SK-N-MC (cell line): ENCODE data around the gene PDE7B.

Experiments used
- DNase-seq: peaks from one replicate; pipeline ENCODE4 v3.0.0-alpha.2; 2011; ENCODE audit warnings: low read depth, low spot score
- H3K27ac ChIP-seq: fragments of 200-600 bp; sonication (generic); 2 replicates; pipeline ENCODE4 v1.5.1; 2016; ENCODE audit warnings: mixed run types
- H3K36me3 ChIP-seq: fragments of 200-600 bp; sonication (generic); 2 replicates; pipeline ENCODE4 v1.6.1; 2017; ENCODE audit warnings: antibody characterized with exemption, low read length, mixed read lengths; ENCODE audit not compliant: insufficient read depth
- H3K4me3 ChIP-seq: fragments of 200-600 bp; sonication (generic); 2 replicates; pipeline ENCODE4 v1.5.1; 2016
- H3K9ac ChIP-seq: fragments of 200-600 bp; sonication (generic); 2 replicates; pipeline ENCODE4 v1.8.0; 2017; ENCODE audit warnings: mixed run types, mixed read lengths; ENCODE audit not compliant: insufficient read length
- H3K9me3 ChIP-seq: fragments of 200-600 bp; sonication (generic); 2 replicates; pipeline ENCODE4 v1.6.1; 2017; ENCODE audit warnings: low read depth, mild to moderate bottlenecking, antibody characterized with exemption, low read length, moderate library complexity, mixed read lengths
- EZH2 ChIP-seq: fragments of 200-600 bp; sonication (generic); IDR thresholded peaks from one replicate; pipeline ENCODE4 v1.6.1; 2017; ENCODE audit warnings: antibody characterized with exemption
- FOXP2 ChIP-seq: optimal IDR thresholded peaks from 2 replicates; pipeline ENCODE3; 2011; ENCODE audit warnings: mild to moderate bottlenecking, moderate library complexity; ENCODE audit not compliant: insufficient read depth; ENCODE audit errors: extremely low read length, control extremely low read depth
- POLR2AphosphoS5 ChIP-seq: IDR thresholded peaks from 2 replicates; pipeline ENCODE4 v1.6.1; 2012; ENCODE audit warnings: mild to moderate bottlenecking, low read depth, low read length, borderline replicate concordance

Gene PDE7B

DNA sequence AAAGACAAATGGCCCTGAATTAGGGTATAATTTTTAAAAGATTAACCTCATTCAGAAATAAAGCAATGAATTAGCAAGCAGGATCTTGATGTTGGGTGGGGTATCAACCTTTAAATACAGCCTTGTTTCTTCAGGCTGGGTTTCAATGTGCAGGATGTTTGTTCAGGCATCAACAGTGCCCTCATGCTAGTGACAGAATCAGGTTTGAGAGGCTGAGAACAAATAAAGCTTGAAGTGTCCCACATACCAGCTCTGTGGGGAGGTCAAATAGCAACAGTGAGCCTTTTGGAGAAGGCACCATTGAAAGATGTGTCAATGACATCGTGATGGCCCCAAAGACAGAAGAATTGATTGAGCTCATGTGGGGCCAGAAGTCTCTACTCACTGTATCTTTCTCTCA, 330.4 kb downstream of the PDE7B start:
- TF ChIP-seq FOXP2 (no peak), EZH2 (no peak), POLR2AphosphoS5 (no peak)
- H3K9me3 ChIP-seq, result no peaks in the 10 kb centered on the region
- no peaks in the 10 kb centered on the region for H3K36me3 ChIP-seq
- no peak overlapping the region for H3K27ac ChIP-seq
- H3K4me3 ChIP-seq, result no peak overlapping the region
- DNase-seq, result no peak
- H3K9ac ChIP-seq, result no peak overlapping the region

DNA sequence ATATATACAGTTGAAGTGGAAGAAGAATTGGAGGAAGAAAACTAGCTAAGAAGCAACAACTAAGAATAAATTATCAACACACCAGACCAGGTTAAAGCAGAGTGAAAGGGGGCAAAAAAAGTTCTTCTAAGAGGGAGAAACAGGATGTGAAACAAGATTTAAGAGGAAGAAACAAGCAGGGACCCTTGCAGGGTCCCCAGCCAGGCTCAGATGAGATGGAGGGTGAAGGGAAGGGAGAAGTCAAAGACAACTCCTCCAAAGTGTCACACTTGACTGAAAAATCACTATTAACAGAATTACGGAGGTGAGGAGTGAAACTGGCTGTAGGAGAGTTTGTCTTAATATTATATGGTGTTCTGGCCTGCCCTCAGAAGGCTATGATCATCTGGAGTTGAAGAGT, 333.2 kb downstream of the PDE7B start:
- DNase-seq, result no peak
- TF ChIP-seq POLR2AphosphoS5 (no peak), EZH2 (no peak)
- Histone ChIP-seq H3K36me3 (no peaks in the 10 kb centered on the region), H3K27ac (no peak overlapping the region), H3K4me3 (no peak overlapping the region), H3K9me3 (no peaks in the 10 kb centered on the region), H3K9ac (no peak overlapping the region)

GRCh38 chr6:136186363-136186762, 334.9 kb downstream of the PDE7B start:
- no peak for DNase-seq
- no peak overlapping the region for H3K27ac ChIP-seq
- H3K9ac ChIP-seq, result no peak overlapping the region
- no peaks in the 10 kb centered on the region for H3K9me3 ChIP-seq
- H3K4me3 ChIP-seq, result no peak overlapping the region
- no peaks in the 10 kb centered on the region for H3K36me3 ChIP-seq
- TF ChIP-seq POLR2AphosphoS5, result no peak
- no peak for TF ChIP-seq EZH2
- TF ChIP-seq FOXP2, result no peak

DNA sequence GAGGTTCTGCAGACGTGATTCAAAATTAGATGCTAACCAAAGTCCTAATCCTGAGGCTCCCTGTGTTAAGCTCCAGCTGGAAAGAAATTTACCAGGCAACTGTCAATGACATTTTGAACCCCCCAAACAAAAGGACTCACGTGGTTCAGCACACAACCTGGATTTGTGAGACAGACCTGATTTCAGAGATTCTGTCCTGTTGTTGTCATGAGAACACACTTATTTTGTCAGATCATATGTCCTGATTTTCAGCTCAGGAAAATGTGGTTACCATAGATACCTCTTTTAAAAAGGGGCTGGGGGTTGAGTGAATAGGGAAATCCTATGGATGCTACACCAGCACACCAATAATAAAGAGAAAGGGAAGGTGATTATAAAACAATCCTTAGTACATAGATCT, 337.0 kb downstream of the PDE7B start:
- no peak for TF ChIP-seq POLR2AphosphoS5
- no peak for TF ChIP-seq FOXP2
- TF ChIP-seq EZH2, result no peak
- no peaks in the 10 kb centered on the region for H3K36me3 ChIP-seq
- H3K9ac ChIP-seq, result no peak overlapping the region
- no peaks in the 10 kb centered on the region for H3K9me3 ChIP-seq
- no peak for DNase-seq
- H3K27ac ChIP-seq, result no peak overlapping the region
- no peak overlapping the region for H3K4me3 ChIP-seq

GRCh38 chr6:136189104-136189503, 337.6 kb downstream of the PDE7B start:
- no peak overlapping the region for H3K27ac ChIP-seq
- DNase-seq, result no peak
- H3K9me3 ChIP-seq, result no peaks in the 10 kb centered on the region
- H3K4me3 ChIP-seq, result no peak overlapping the region
- no peak for TF ChIP-seq FOXP2
- TF ChIP-seq POLR2AphosphoS5, result no peak
- no peak for TF ChIP-seq EZH2
- no peak overlapping the region for H3K9ac ChIP-seq
- no peaks in the 10 kb centered on the region for H3K36me3 ChIP-seq

DNA sequence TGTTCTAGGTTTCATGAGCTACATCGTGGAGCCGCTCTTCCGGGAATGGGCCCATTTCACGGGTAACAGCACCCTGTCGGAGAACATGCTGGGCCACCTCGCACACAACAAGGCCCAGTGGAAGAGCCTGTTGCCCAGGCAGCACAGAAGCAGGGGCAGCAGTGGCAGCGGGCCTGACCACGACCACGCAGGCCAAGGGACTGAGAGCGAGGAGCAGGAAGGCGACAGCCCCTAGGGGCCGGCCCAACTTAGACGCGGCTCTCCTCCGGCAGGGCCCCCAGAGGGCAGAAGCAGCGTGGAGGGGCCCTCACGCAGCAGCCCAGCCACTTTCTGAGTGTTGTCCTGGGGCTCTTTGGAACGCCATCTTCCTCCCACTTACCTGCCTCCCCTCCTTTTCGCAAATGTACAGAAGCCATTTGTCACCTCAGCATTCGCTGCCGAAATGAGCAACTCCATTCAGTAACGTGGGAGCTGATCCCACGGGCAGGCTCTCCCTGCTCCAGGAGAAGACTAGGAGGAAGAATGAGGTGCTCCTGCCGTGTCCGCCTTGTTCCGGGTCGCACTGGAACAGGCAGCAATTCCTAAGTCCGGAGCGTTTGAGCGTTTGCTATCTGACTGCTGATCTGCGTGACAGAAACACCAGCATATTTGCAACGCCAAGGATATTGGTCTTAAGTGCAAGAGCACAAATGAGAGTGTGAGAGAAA, 340.3 kb downstream of the PDE7B start:
- no peak overlapping the region for H3K9ac ChIP-seq
- H3K4me3 ChIP-seq, result no peak overlapping the region
- no peaks in the 10 kb centered on the region for H3K9me3 ChIP-seq
- H3K27ac ChIP-seq, result no peak overlapping the region
- H3K36me3 ChIP-seq, result no peaks in the 10 kb centered on the region
- DNase-seq, result no peak
- TF ChIP-seq FOXP2 (no peak), EZH2 (no peak), POLR2AphosphoS5 (no peak)

DNA sequence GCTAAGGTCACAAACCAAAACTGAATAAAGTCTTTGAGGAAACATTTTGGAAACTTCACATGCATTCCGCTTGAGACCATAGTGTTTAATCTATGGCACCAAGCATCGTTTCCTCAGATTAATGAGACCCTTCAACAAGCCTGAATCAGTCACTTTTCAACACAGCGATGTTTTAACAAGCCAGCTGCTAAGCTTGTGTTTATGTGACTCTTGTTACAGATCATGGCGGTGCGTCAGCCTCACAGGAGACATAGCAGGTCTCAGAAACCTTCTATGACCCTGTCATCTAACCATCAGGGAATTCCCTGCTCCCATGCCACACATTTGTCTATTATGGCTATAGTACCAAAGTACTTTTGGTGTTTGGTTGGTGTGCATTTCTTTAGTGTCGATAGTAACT, 341.4 kb downstream of the PDE7B start:
- H3K36me3 ChIP-seq, result no peaks in the 10 kb centered on the region
- H3K4me3 ChIP-seq, result no peak overlapping the region
- TF ChIP-seq POLR2AphosphoS5, result no peak
- TF ChIP-seq FOXP2, result no peak
- H3K9me3 ChIP-seq, result no peaks in the 10 kb centered on the region
- H3K9ac ChIP-seq, result no peak overlapping the region
- DNase-seq, result no peak
- H3K27ac ChIP-seq, result no peak overlapping the region

- Histone ChIP-seq H3K9ac (no peak overlapping the region), H3K4me3 (no peak overlapping the region), H3K9me3 (no peaks in the 10 kb centered on the region), H3K36me3 (no peaks in the 10 kb centered on the region), H3K27ac (no peak overlapping the region)
- TF ChIP-seq FOXP2 (no peak), EZH2 (no peak), POLR2AphosphoS5 (no peak)
- DNase-seq, result no peak
These were observed 350.2 kb downstream of the PDE7B start for GRCh38 chr6:136201732-136202131.

- Histone ChIP-seq H3K4me3 (no peak overlapping the region), H3K9ac (no peak overlapping the region), H3K27ac (no peak overlapping the region), H3K9me3 (no peaks in the 10 kb centered on the region), H3K36me3 (no peaks in the 10 kb centered on the region)
- TF ChIP-seq POLR2AphosphoS5, result no peak
- no peak for TF ChIP-seq FOXP2
- no peak for TF ChIP-seq EZH2
- no peak for DNase-seq
These were observed 357.3 kb downstream of the PDE7B start for GRCh38 chr6:136208783-136209182.
